ENCODE results near the gene SLC45A1.

SLC45A1 gene

GRCh38 chr1:8384577-8384976 is 66.7 kb downstream of the SLC45A1 start:
- no peak for DNase-seq (ENCODE audit: low read depth)

- DNase-seq (ENCODE audit: low read depth): no peak
Observed at GRCh38 chr1:8386247-8386646, 68.3 kb downstream of the SLC45A1 start.

GRCh38 chr1:8388732-8389562 is 71.0 kb downstream of the SLC45A1 start:
- no peak for DNase-seq (ENCODE audit: low read depth)

GRCh38 chr1:8389958-8390535 is 72.1 kb downstream of the SLC45A1 start:
- DNase-seq (ENCODE audit: low read depth): no peak

- DNase-seq (ENCODE audit: low read depth): no peak
Observed at GRCh38 chr1:8390707-8391106, 72.8 kb downstream of the SLC45A1 start.

- no peak for DNase-seq (ENCODE audit: low read depth)
Observed at GRCh38 chr1:8392522-8392921, 74.6 kb downstream of the SLC45A1 start.
